Measurements from ENCODE around the gene SQSTM1.

DNA sequence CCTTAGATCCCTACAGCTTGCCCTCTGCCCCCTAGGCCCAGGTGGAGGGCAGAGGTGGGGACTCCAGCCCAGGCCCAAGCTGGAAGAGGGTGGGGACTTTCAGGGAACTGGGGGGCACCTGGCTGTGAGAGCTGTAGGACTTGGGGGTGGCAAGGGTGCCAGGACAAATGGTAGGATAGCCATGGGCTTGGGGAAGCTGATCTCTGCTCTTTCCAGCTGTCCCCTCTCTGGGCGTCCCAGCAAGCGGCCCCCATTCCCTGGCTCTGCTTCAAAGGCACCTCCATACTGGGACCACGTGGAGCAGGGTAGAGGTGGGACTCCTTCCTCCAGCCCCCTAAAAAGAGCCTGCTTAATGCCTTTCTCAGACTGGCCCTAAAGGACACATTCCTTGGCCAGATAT, 26.5 kb upstream of the SQSTM1 start:
- TF ChIP-seq POLR2A (IDR thresholded peaks at IDR 0.05; ENCODE audit: low read length): no peak
- TF ChIP-seq, protein P1, sequence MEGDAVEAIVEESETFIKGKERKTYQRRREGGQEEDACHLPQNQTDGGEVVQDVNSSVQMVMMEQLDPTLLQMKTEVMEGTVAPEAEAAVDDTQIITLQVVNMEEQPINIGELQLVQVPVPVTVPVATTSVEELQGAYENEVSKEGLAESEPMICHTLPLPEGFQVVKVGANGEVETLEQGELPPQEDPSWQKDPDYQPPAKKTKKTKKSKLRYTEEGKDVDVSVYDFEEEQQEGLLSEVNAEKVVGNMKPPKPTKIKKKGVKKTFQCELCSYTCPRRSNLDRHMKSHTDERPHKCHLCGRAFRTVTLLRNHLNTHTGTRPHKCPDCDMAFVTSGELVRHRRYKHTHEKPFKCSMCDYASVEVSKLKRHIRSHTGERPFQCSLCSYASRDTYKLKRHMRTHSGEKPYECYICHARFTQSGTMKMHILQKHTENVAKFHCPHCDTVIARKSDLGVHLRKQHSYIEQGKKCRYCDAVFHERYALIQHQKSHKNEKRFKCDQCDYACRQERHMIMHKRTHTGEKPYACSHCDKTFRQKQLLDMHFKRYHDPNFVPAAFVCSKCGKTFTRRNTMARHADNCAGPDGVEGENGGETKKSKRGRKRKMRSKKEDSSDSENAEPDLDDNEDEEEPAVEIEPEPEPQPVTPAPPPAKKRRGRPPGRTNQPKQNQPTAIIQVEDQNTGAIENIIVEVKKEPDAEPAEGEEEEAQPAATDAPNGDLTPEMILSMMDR (IDR thresholded peaks at IDR 0.05): no peak
- TF ChIP-seq, protein P2, sequence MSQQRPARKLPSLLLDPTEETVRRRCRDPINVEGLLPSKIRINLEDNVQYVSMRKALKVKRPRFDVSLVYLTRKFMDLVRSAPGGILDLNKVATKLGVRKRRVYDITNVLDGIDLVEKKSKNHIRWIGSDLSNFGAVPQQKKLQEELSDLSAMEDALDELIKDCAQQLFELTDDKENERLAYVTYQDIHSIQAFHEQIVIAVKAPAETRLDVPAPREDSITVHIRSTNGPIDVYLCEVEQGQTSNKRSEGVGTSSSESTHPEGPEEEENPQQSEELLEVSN (IDR thresholded peaks at IDR 0.05; ENCODE audit: borderline replicate concordance, low read depth): no peak
- TF ChIP-seq EP300 (IDR thresholded peaks at IDR 0.05): no peak
- no peak for TF ChIP-seq SMC3 (IDR thresholded peaks at IDR 0.05)
- no peak for TF ChIP-seq ESRRA (IDR thresholded peaks at IDR 0.05; ENCODE audit: borderline replicate concordance, low read length)
- TF ChIP-seq RCOR1 (IDR thresholded peaks at IDR 0.05; ENCODE audit: low read depth, low read length): no peak
- TF ChIP-seq, protein P3, sequence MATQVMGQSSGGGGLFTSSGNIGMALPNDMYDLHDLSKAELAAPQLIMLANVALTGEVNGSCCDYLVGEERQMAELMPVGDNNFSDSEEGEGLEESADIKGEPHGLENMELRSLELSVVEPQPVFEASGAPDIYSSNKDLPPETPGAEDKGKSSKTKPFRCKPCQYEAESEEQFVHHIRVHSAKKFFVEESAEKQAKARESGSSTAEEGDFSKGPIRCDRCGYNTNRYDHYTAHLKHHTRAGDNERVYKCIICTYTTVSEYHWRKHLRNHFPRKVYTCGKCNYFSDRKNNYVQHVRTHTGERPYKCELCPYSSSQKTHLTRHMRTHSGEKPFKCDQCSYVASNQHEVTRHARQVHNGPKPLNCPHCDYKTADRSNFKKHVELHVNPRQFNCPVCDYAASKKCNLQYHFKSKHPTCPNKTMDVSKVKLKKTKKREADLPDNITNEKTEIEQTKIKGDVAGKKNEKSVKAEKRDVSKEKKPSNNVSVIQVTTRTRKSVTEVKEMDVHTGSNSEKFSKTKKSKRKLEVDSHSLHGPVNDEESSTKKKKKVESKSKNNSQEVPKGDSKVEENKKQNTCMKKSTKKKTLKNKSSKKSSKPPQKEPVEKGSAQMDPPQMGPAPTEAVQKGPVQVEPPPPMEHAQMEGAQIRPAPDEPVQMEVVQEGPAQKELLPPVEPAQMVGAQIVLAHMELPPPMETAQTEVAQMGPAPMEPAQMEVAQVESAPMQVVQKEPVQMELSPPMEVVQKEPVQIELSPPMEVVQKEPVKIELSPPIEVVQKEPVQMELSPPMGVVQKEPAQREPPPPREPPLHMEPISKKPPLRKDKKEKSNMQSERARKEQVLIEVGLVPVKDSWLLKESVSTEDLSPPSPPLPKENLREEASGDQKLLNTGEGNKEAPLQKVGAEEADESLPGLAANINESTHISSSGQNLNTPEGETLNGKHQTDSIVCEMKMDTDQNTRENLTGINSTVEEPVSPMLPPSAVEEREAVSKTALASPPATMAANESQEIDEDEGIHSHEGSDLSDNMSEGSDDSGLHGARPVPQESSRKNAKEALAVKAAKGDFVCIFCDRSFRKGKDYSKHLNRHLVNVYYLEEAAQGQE (IDR thresholded peaks at IDR 0.05): no peak
- TF ChIP-seq BHLHE40 (IDR thresholded peaks at IDR 0.05; ENCODE audit: low read depth, low read length): no peak
- TF ChIP-seq HDAC2 (IDR thresholded peaks at IDR 0.05): no peak
- TF ChIP-seq POLR2AphosphoS2 (conservative IDR thresholded peaks at IDR 0.05; ENCODE audit: low read length): no peak
- no peak for TF ChIP-seq CBX8 (IDR thresholded peaks at IDR 0.05)
